ENCODE results near the gene TMBIM6.
"Not testable (repeated sequence)": the region's sequence is repeated elsewhere in the genome, so short reads cannot be mapped to it uniquely, and the experiment has no call there.

Gene TMBIM6

GRCh38 chr12:49730050-49730449 lies 11.3 kb upstream of the TMBIM6 start:
- no peak for DNase-seq

GRCh38 chr12:49730568-49731101 lies 10.7 kb upstream of the TMBIM6 start:
- no peak for DNase-seq

- no peak for DNase-seq
These were observed 7.9 kb upstream of the TMBIM6 start for GRCh38 chr12:49733219-49734017.

GRCh38 chr12:49734900-49735299 lies 6.5 kb upstream of the TMBIM6 start:
- not testable (repeated sequence) for DNase-seq

- not testable (repeated sequence) for DNase-seq
These were observed 2.6 kb upstream of the TMBIM6 start for GRCh38 chr12:49738721-49739120.

- not testable (repeated sequence) for DNase-seq
These were observed 1.1 kb upstream of the TMBIM6 start for GRCh38 chr12:49740277-49740676.

GRCh38 chr12:49741882-49742620 lies 694 bp downstream of the TMBIM6 start:
- peak; percentile 92 for DNase-seq

GRCh38 chr12:49744363-49744885 lies 3.1 kb downstream of the TMBIM6 start:
- no peak for DNase-seq

GRCh38 chr12:49748306-49748705 lies 6.9 kb downstream of the TMBIM6 start:
- DNase-seq: no peak

GRCh38 chr12:49748800-49749199 lies 7.4 kb downstream of the TMBIM6 start:
- no peak for DNase-seq

GRCh38 chr12:49750027-49750995 lies 9.0 kb downstream of the TMBIM6 start:
- no peak for DNase-seq

- no peak for DNase-seq
These were observed 9.6 kb downstream of the TMBIM6 start for GRCh38 chr12:49750996-49751393.

GRCh38 chr12:49761677-49762467 lies 20.5 kb downstream of the TMBIM6 start:
- no peak for DNase-seq

- no peak for DNase-seq
These were observed 21.1 kb downstream of the TMBIM6 start for GRCh38 chr12:49762468-49762847.

GRCh38 chr12:49763006-49763591 lies 21.7 kb downstream of the TMBIM6 start:
- peak; percentile 70 for DNase-seq

GRCh38 chr12:49764126-49764525 lies 22.8 kb downstream of the TMBIM6 start:
- no peak for DNase-seq

GRCh38 chr12:49766115-49766455 lies 24.7 kb downstream of the TMBIM6 start:
- DNase-seq: no peak

- DNase-seq: no peak
These were observed 26.0 kb downstream of the TMBIM6 start for GRCh38 chr12:49767333-49767732.

- not testable (repeated sequence) for DNase-seq
These were observed 31.7 kb downstream of the TMBIM6 start for GRCh38 chr12:49773102-49773501.

GRCh38 chr12:49776413-49776812 lies 35.1 kb downstream of the TMBIM6 start:
- DNase-seq: peak; percentile 50

- no peak for DNase-seq
These were observed 35.5 kb downstream of the TMBIM6 start for GRCh38 chr12:49776858-49777257.
